HEK293T (cell line): ENCODE measurements around the gene PCED1B.

Experiments used
- CTBP1 ChIP-seq: fragments of 450-650 bp; IDR thresholded peaks from 2 replicates; pipeline ENCODE4 v1.6.1; 2016; ENCODE audit warnings: borderline replicate concordance
- LEF1 ChIP-seq: fragments of 450-650 bp; IDR thresholded peaks from 2 replicates; pipeline ENCODE4 v1.6.1; 2017; ENCODE audit warnings: mild to moderate bottlenecking, borderline replicate concordance
- NFRKB ChIP-seq: fragments of 450-650 bp; IDR thresholded peaks from 2 replicates; pipeline ENCODE4 v1.6.1; 2016; ENCODE audit warnings: mild to moderate bottlenecking, moderate library complexity
- SP1 ChIP-seq: fragments of 450-650 bp; IDR thresholded peaks from 2 replicates; pipeline ENCODE4 v1.6.1; 2017
- SUZ12 ChIP-seq: fragments of 450-650 bp; IDR thresholded peaks from 2 replicates; pipeline ENCODE4 v1.6.1; 2016; ENCODE audit warnings: mild to moderate bottlenecking

DNA sequence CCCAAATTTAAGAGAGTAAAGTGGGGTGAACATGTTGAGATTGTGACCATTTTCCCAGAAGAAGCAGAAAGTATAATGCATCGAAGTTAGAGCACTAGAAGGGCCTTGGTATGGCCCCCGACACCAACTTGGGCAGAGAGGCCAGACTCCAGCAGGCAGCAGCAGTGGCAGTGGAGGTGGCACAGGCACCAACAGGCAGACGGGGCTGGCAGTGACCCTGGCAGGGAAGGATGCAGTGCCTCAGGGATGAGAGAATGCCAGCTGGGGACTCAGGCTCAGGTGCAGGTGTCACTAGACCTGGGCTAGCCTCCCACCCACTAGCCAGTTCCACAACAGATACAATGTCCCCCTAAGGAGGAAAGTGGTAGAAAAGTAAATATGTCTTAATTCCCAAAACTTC, 28.0 kb downstream of the PCED1B start:
- TF ChIP-seq SP1 (no peak), NFRKB (no peak), CTBP1 (no peak), SUZ12 (no peak), LEF1 (no peak)
